Head of caudate nucleus (tissue), 42 donors: ENCODE measurements around the gene TNFAIP8L2.
"Not testable (repeated sequence)": the region's sequence is repeated elsewhere in the genome, so short reads cannot be mapped to it uniquely, and the experiment has no call there.

ENCODE experiments used
- DNase-seq, 42 donors: peaks; one replicate each; pipeline versions ENCODE4 v3.0.0 to v3.0.0-alpha.2; 2020 to 2021; ENCODE audit warnings: mixed read lengths in 7 of 42
- intact Hi-C: fragments of 100-400 bp; cut with DNase I; formaldehyde crosslinking; loops from one replicate; pipeline ENCODE4 v1.15.0; 2022

Gene TNFAIP8L2

GRCh38 chr1:151175863-151176262 is 19.4 kb downstream of the TNFAIP8L2 start, which contains the start of gene TMOD4:
TSS of gene TMOD4 (minus strand) at chr1:151175981. CDS start at chr1:151174875, 1,106 bp downstream.
- intact Hi-C loops = no loop called here
- peak in 2 of 42 donors; percentile 12 to 17 for DNase-seq

- DNase-seq = no peak
- intact Hi-C loops = no loop called here
Measured at GRCh38 chr1:151176514-151177045, 20.1 kb downstream of the TNFAIP8L2 start.

- DNase-seq = no peak
- intact Hi-C loops = no loop called here
Measured at GRCh38 chr1:151184211-151184610, 27.8 kb downstream of the TNFAIP8L2 start.

- intact Hi-C loops = no loop called here
- no peak for DNase-seq
Measured at GRCh38 chr1:151187205-151187604, 30.8 kb downstream of the TNFAIP8L2 start.

GRCh38 chr1:151188667-151189066 is 32.2 kb downstream of the TNFAIP8L2 start:
- DNase-seq, intact Hi-C loops: not testable (repeated sequence)

- intact Hi-C loops = loop anchor here (10.0 kb wide), 1 partner anchor 155 kb away; the partner anchor contains the start of gene RFX5
- DNase-seq = peak; percentile 78 to 95 (median 89)
Measured at GRCh38 chr1:151189637-151190445, 33.4 kb downstream of the TNFAIP8L2 start, which contains the start of gene VPS72. TSS of gene VPS72 (minus strand) at chr1:151190197. CDS start at chr1:151190121, 76 bp downstream.

GRCh38 chr1:151192047-151192446 is 35.6 kb downstream of the TNFAIP8L2 start:
- DNase-seq = no peak

GRCh38 chr1:151193304-151193703 is 36.9 kb downstream of the TNFAIP8L2 start:
- intact Hi-C loops = loop anchor here (10.0 kb wide), 1 partner anchor 151 kb away; the partner anchor contains the start of gene RFX5
- no peak for DNase-seq

More at GRCh38 chr1:151192047-151192446, 35.6 kb downstream of the TNFAIP8L2 start:
- intact Hi-C loops = loop anchor here (10.0 kb wide), 1 partner anchor 153 kb away; the partner anchor contains the start of gene RFX5

- intact Hi-C loops = loop anchor here (10.0 kb wide), 1 partner anchor 151 kb away; the partner anchor contains the start of gene RFX5
- DNase-seq = no peak
Measured at GRCh38 chr1:151193856-151194255, 37.4 kb downstream of the TNFAIP8L2 start.

- DNase-seq = peak; percentile 35 to 90 (median 66)
- intact Hi-C loops = loop anchor here (10.0 kb wide), 1 partner anchor 150 kb away; the partner anchor contains the start of gene RFX5
Measured at GRCh38 chr1:151194894-151195594, 38.6 kb downstream of the TNFAIP8L2 start.

GRCh38 chr1:151196292-151196800 is 39.9 kb downstream of the TNFAIP8L2 start:
- intact Hi-C loops = loop anchor here (10.0 kb wide), 1 partner anchor 148 kb away; the partner anchor contains the start of gene RFX5
- peak in 38 of 42 donors; percentile 28 to 89 (median 66) for DNase-seq

- intact Hi-C loops = loop anchor here (2.0 to 10.0 kb wide), 2 partner anchors 57 to 147 kb away; partner anchors contain the start of genes PSMD4 and RFX5
- no peak for DNase-seq
Measured at GRCh38 chr1:151197863-151198253, 41.4 kb downstream of the TNFAIP8L2 start.

GRCh38 chr1:151198254-151199127 is 42.0 kb downstream of the TNFAIP8L2 start, which contains the start of gene PIP5K1A:
TSS of gene PIP5K1A (plus strand) at chr1:151198552. CDS start at chr1:151198997, 445 bp downstream.
- intact Hi-C loops = loop anchor here (2.0 to 10.0 kb wide), 2 partner anchors 56 to 146 kb away; partner anchors contain the start of genes PSMD4 and RFX5

GRCh38 chr1:151199873-151200581 is 43.6 kb downstream of the TNFAIP8L2 start:
- intact Hi-C loops = loop anchor here (2.0 to 10.0 kb wide), 2 partner anchors 55 to 145 kb away; partner anchors contain the start of genes PSMD4 and RFX5
- peak in 11 of 42 donors; percentile 4 to 60 (median 27) for DNase-seq

More at GRCh38 chr1:151198254-151199127, 42.0 kb downstream of the TNFAIP8L2 start, which contains the start of gene PIP5K1A:
- peak; percentile 95 to 100 (median 99) for DNase-seq

- intact Hi-C loops, DNase-seq: not testable (repeated sequence)
Measured at GRCh38 chr1:151205381-151205965, 49.0 kb downstream of the TNFAIP8L2 start.
